HPDE6-E6E7 (cell line): ENCODE measurements around the gene TMEM106C.

ENCODE experiments used
- DNase-seq: peaks from one replicate; pipeline ENCODE4 v3.0.0; 2011; ENCODE audit warnings: missing footprints; ENCODE audit errors: extremely low spot score

The TMEM106C gene

GRCh38 chr12:48016373-48017020 is 53.1 kb downstream of the TMEM106C start:
- DNase-seq: no peak

- DNase-seq: no peak
These were observed 54.1 kb downstream of the TMEM106C start for GRCh38 chr12:48017496-48017895.

DNA sequence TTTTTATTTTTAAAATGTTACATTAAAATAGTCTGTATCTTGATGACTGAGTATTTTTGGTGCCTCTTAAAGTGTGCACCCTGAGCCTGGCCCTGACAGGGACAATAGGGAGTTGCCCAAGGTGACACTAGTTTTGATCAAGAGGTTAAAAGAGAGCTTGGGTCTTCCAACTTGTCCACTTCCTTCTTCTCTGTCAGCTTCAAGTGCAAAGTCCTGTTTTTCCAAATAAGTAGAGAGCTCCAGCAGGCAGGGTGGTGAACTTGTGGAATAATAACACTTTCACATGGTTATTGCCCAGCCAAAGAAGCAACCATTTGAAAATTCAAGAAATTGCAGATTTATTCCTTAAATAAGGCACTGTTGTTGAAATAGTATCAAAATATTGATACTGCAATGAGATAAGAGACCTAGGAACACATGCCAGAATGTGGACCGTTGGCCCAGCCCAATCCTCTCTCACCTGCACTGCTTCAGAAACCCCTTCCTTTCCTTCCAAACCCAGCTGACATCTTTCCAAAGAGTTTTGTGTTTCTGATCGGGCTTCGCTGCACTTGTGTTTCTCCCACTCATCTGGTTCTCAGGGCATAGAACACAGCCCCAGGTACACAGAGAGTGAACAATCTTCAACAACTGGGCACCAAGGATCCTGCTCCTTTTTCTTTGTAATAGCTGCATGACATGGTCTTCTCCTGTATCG is 54.7 kb downstream of the TMEM106C start:
- DNase-seq: no peak
